H54 (cell line): Measurements from ENCODE around the gene MSRB3.

ENCODE experiments used
- DNase-seq: peaks from one replicate; pipeline ENCODE4 v3.0.0; 2011; ENCODE audit warnings: low spot score, mixed read lengths; ENCODE audit not compliant: insufficient read length
- FAIRE-seq: peaks from 3 replicates; lab custom pipeline; 2011; peaks lifted over from hg19 to GRCh38; lab: Jason Lieb, UNC
- POLR2A ChIP-seq: IDR thresholded peaks from 2 replicates; pipeline ENCODE4 v1.6.1; 2011; ENCODE audit warnings: low read depth, mild to moderate bottlenecking, low read length

MSRB3 gene

GRCh38 chr12:65362234-65363031, 84.0 kb downstream of the MSRB3 start:
- no peak for TF ChIP-seq POLR2A
- FAIRE-seq (peak; percentile 70), DNase-seq (no peak)

GRCh38 chr12:65364046-65364445, 85.6 kb downstream of the MSRB3 start:
- no peak for TF ChIP-seq POLR2A
- no peak for DNase-seq
- peak; percentile 27 for FAIRE-seq

- FAIRE-seq = no peak
- no peak for TF ChIP-seq POLR2A
Measured at GRCh38 chr12:65367396-65367795, 88.9 kb downstream of the MSRB3 start.

GRCh38 chr12:65368055-65368454, 89.6 kb downstream of the MSRB3 start:
- DNase-seq = no peak
- TF ChIP-seq POLR2A = no peak
- no peak for FAIRE-seq

More at GRCh38 chr12:65367396-65367795, 88.9 kb downstream of the MSRB3 start:
- DNase-seq = no peak

- DNase-seq (no peak), FAIRE-seq (peak; percentile 43)
- no peak for TF ChIP-seq POLR2A
Measured at GRCh38 chr12:65372574-65372973, 94.1 kb downstream of the MSRB3 start.

GRCh38 chr12:65384240-65384639, 105.8 kb downstream of the MSRB3 start:
- DNase-seq (no peak), FAIRE-seq (no peak)
- TF ChIP-seq POLR2A = no peak

GRCh38 chr12:65387396-65387795, 108.9 kb downstream of the MSRB3 start:
- FAIRE-seq (no peak), DNase-seq (no peak)
- no peak for TF ChIP-seq POLR2A

GRCh38 chr12:65389436-65389835, 111.0 kb downstream of the MSRB3 start:
- FAIRE-seq (no peak), DNase-seq (no peak)
- no peak for TF ChIP-seq POLR2A

GRCh38 chr12:65391711-65392110, 113.2 kb downstream of the MSRB3 start:
- TF ChIP-seq POLR2A = no peak
- no peak for FAIRE-seq

GRCh38 chr12:65392491-65392890, 114.0 kb downstream of the MSRB3 start:
- TF ChIP-seq POLR2A = no peak
- FAIRE-seq (no peak), DNase-seq (no peak)

More at GRCh38 chr12:65391711-65392110, 113.2 kb downstream of the MSRB3 start:
- DNase-seq = no peak

GRCh38 chr12:65403188-65403587, 124.7 kb downstream of the MSRB3 start:
- DNase-seq = no peak
- no peak for FAIRE-seq
- TF ChIP-seq POLR2A = no peak

GRCh38 chr12:65407388-65408149, 129.1 kb downstream of the MSRB3 start:
- no peak for DNase-seq
- FAIRE-seq = no peak
- no peak for TF ChIP-seq POLR2A

- TF ChIP-seq POLR2A = no peak
- DNase-seq (no peak), FAIRE-seq (no peak)
Measured at GRCh38 chr12:65408441-65408840, 130.0 kb downstream of the MSRB3 start.

- FAIRE-seq (no peak), DNase-seq (no peak)
- no peak for TF ChIP-seq POLR2A
Measured at GRCh38 chr12:65409726-65410125, 131.2 kb downstream of the MSRB3 start.
